Astrocyte (in vitro differentiated cells and primary cell): ENCODE data around the gene ARF3. TPM values are rescaled to one million over a fixed set of nuclear protein-coding genes. Genes with fewer than 3 reads are reported as not detected.

Experiments
- DNase-seq: peaks from one replicate; pipeline ENCODE4 v3.0.0-alpha.2; 2010; ENCODE audit warnings: low read depth
- FAIRE-seq: peaks from 2 replicates; lab custom pipeline; 2011; peaks lifted over from hg19 to GRCh38; lab: Jason Lieb, UNC
- H2AFZ ChIP-seq: 2 replicates; pipeline ENCODE4 v1.6.0; 2012; ENCODE audit warnings: low read depth, low read length, inconsistent platforms
- H3K27ac ChIP-seq: 2 replicates; pipeline ENCODE4 v1.5.1; 2011; ENCODE audit warnings: low read depth, low read length, inconsistent platforms
- H3K27me3 ChIP-seq: 2 replicates; pipeline ENCODE4 v1.6.0; 2011; ENCODE audit warnings: low read length, inconsistent platforms; ENCODE audit not compliant: insufficient read depth
- H3K36me3 ChIP-seq: 2 replicates; pipeline ENCODE4 v1.5.1; 2011; ENCODE audit warnings: low read length, inconsistent platforms; ENCODE audit not compliant: insufficient read depth
- H3K4me1 ChIP-seq: 2 replicates; pipeline ENCODE4 v1.5.1; 2011; ENCODE audit warnings: low read length, inconsistent platforms; ENCODE audit not compliant: insufficient read depth
- H3K4me2 ChIP-seq: 2 replicates; pipeline ENCODE4 v1.6.0; 2012; ENCODE audit warnings: low read length, inconsistent platforms
- H3K4me3 ChIP-seq: 2 replicates; pipeline ENCODE4 v1.5.1; 2011; ENCODE audit warnings: low read depth, mild to moderate bottlenecking, low read length, inconsistent platforms; ENCODE audit not compliant: insufficient read depth
- H3K79me2 ChIP-seq: 2 replicates; pipeline ENCODE4 v1.6.0; 2012; ENCODE audit warnings: mild to moderate bottlenecking, low read length, inconsistent platforms; ENCODE audit not compliant: insufficient read depth
- H3K9ac ChIP-seq: 2 replicates; pipeline ENCODE4 v1.6.0; 2012; ENCODE audit warnings: mild to moderate bottlenecking, low read length, inconsistent platforms
- H3K9me3 ChIP-seq: 2 replicates; pipeline ENCODE4 v1.5.1; 2012; ENCODE audit warnings: low read depth, mild to moderate bottlenecking, low read length, inconsistent platforms; ENCODE audit not compliant: insufficient read depth
- H4K20me1 ChIP-seq: 2 replicates; pipeline ENCODE4 v1.6.0; 2012; ENCODE audit warnings: low read length, inconsistent platforms; ENCODE audit not compliant: insufficient read depth
- H3K27ac Mint-ChIP-seq: one replicate; pipeline ENCODE4 v1.8.0; 2021; ENCODE audit warnings: mild to moderate bottlenecking, mixed read lengths; ENCODE audit not compliant: unreplicated experiment
- H3K27me3 Mint-ChIP-seq: one replicate; pipeline ENCODE4 v1.8.0; 2021; ENCODE audit warnings: low read depth, mixed read lengths; ENCODE audit not compliant: unreplicated experiment
- H3K36me3 Mint-ChIP-seq: one replicate; pipeline ENCODE4 v1.8.0; 2021; ENCODE audit warnings: low read depth, mixed read lengths; ENCODE audit not compliant: unreplicated experiment
- H3K4me1 Mint-ChIP-seq: one replicate; pipeline ENCODE4 v1.8.0; 2021; ENCODE audit warnings: low read depth, mixed read lengths; ENCODE audit not compliant: unreplicated experiment
- H3K4me3 Mint-ChIP-seq: one replicate; pipeline ENCODE4 v1.8.0; 2021; ENCODE audit warnings: mild to moderate bottlenecking, moderate library complexity, mixed read lengths; ENCODE audit not compliant: unreplicated experiment
- H3K9me3 Mint-ChIP-seq: one replicate; pipeline ENCODE4 v1.8.0; 2021; ENCODE audit warnings: mild to moderate bottlenecking, mixed read lengths; ENCODE audit not compliant: unreplicated experiment
- EZH2 ChIP-seq: IDR thresholded peaks from 2 replicates; pipeline ENCODE4 v1.6.1; 2012; ENCODE audit warnings: mild to moderate bottlenecking, low read length, inconsistent platforms; ENCODE audit not compliant: insufficient read depth
- total RNA-seq: library from RNA; stranded (reverse); gene quantifications from 2 replicates; pipeline ENCODE4 v1.2.1, GENCODE V29; 2021
- TF ChIP-seq, protein P1 (sequence below): IDR thresholded peaks from 2 replicates; pipeline ENCODE4 v1.5.1; 2011; ENCODE audit warnings: low read depth, mild to moderate bottlenecking, inconsistent platforms, low read length, moderate library complexity; ENCODE audit not compliant: insufficient read depth

Gene ARF3
- total RNA-seq, 1 donor from 2014 or later = 229 TPM

DNA sequence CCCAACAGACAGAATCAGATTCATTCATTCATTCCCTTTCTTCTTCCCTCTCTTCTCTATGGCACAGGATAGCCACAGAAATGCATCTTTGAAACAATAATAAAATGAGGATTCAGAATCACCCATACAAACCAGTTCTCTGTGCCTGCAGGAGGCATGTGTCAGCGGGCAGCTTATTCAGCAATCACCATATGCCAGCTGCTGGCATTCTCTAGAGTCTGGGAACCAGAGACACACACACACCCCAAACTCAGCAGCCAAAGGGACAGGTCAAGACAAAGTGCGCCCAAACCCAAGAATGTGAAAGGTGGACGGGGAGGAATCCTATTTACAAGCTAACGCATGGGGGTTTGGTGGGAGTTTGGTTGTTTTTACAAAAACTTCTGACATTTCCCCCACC is 14.1 kb downstream of the ARF3 start:
- H3K27me3 Mint-ChIP-seq = no peaks in the 10 kb centered on the region
- H3K36me3 ChIP-seq = peaks cover 24% of the 10 kb centered on the region
- H3K9me3 Mint-ChIP-seq = no peaks in the 10 kb centered on the region
- H3K4me1 ChIP-seq = no peaks in the 10 kb centered on the region
- H3K4me3 Mint-ChIP-seq = peak overlapping the region; percentile 61
- no peaks in the 10 kb centered on the region for H3K27me3 ChIP-seq
- H3K4me2 ChIP-seq = no peak overlapping the region
- no peak overlapping the region for H3K27ac Mint-ChIP-seq
- no peak overlapping the region for H3K9ac ChIP-seq
- peaks cover 32% of the 10 kb centered on the region for H3K4me1 Mint-ChIP-seq
- H2AFZ ChIP-seq = no peak overlapping the region
- H3K36me3 Mint-ChIP-seq = peaks cover 7% of the 10 kb centered on the region
- peaks cover 77% of the 10 kb centered on the region for H3K79me2 ChIP-seq
- FAIRE-seq = no peak
- peaks cover 83% of the 10 kb centered on the region for H4K20me1 ChIP-seq
- no peak overlapping the region for H3K4me3 ChIP-seq
- TF ChIP-seq EZH2 = no peak
- TF ChIP-seq, protein P1, sequence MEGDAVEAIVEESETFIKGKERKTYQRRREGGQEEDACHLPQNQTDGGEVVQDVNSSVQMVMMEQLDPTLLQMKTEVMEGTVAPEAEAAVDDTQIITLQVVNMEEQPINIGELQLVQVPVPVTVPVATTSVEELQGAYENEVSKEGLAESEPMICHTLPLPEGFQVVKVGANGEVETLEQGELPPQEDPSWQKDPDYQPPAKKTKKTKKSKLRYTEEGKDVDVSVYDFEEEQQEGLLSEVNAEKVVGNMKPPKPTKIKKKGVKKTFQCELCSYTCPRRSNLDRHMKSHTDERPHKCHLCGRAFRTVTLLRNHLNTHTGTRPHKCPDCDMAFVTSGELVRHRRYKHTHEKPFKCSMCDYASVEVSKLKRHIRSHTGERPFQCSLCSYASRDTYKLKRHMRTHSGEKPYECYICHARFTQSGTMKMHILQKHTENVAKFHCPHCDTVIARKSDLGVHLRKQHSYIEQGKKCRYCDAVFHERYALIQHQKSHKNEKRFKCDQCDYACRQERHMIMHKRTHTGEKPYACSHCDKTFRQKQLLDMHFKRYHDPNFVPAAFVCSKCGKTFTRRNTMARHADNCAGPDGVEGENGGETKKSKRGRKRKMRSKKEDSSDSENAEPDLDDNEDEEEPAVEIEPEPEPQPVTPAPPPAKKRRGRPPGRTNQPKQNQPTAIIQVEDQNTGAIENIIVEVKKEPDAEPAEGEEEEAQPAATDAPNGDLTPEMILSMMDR = no peak
- H3K27ac ChIP-seq = no peak overlapping the region
- DNase-seq = no peak
- no peaks in the 10 kb centered on the region for H3K9me3 ChIP-seq

DNA sequence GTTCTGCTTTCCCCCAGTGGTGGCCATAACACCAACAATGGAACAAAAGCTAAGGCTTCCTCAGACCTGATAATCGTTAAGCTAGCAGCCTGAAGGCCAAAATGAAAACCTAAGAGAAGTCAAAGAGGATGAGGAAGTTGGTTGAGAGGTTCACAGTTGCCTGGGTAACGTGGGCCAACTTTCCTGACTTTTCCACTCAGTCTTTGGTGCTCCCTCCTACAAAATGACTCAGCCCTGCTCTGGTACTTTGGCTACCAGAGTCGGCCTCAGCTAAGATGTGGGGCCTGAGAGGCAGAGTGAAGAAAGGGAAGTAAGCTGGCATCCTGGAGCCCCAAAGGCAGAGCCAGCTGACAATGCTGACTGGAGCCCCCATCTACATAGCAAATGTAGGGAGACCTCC is 17.1 kb downstream of the ARF3 start:
- no peak overlapping the region for H3K4me3 ChIP-seq
- H2AFZ ChIP-seq = no peak overlapping the region
- H4K20me1 ChIP-seq = peaks cover 88% of the 10 kb centered on the region
- H3K9ac ChIP-seq = no peak overlapping the region
- DNase-seq (no peak), FAIRE-seq (no peak)
- H3K9me3 Mint-ChIP-seq = no peaks in the 10 kb centered on the region
- no peak overlapping the region for H3K27ac Mint-ChIP-seq
- peaks cover 26% of the 10 kb centered on the region for H3K4me1 Mint-ChIP-seq
- TF ChIP-seq, protein P1 = no peak
- no peak for TF ChIP-seq EZH2
- no peaks in the 10 kb centered on the region for H3K9me3 ChIP-seq
- no peaks in the 10 kb centered on the region for H3K4me1 ChIP-seq
- H3K79me2 ChIP-seq = peaks cover 49% of the 10 kb centered on the region
- H3K4me2 ChIP-seq = no peak overlapping the region
- peaks cover 7% of the 10 kb centered on the region for H3K36me3 Mint-ChIP-seq
- H3K27ac ChIP-seq = no peak overlapping the region
- no peaks in the 10 kb centered on the region for H3K27me3 ChIP-seq
- no peaks in the 10 kb centered on the region for H3K27me3 Mint-ChIP-seq
- peaks cover 38% of the 10 kb centered on the region for H3K36me3 ChIP-seq
- H3K4me3 Mint-ChIP-seq = no peak overlapping the region

DNA sequence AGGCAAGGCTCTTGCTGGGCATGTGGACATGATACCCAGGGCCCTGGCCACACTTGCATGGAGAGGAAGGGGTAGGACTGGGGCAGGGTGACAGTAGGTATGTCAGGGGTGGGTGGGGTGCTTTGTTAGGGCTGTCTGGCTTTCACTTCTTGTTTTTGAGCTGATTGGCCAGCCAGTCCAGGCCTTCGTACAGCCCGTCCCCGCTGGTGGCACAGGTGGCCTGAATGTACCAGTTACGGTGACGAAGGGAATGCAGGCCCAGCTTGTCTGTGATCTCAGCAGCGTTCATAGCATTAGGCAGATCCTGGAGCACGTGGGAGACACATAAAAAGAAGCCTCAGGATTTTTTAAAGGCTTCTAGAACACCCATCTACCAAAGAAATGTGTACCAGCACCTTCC is 18.5 kb downstream of the ARF3 start:
- peak overlapping the region; percentile 12 for H3K27ac Mint-ChIP-seq
- H3K36me3 Mint-ChIP-seq = peaks cover 18% of the 10 kb centered on the region
- no peak overlapping the region for H3K4me2 ChIP-seq
- FAIRE-seq = no peak
- peaks cover 41% of the 10 kb centered on the region for H3K36me3 ChIP-seq
- no peaks in the 10 kb centered on the region for H3K4me1 ChIP-seq
- H3K9ac ChIP-seq = no peak overlapping the region
- peaks cover 44% of the 10 kb centered on the region for H3K79me2 ChIP-seq
- H3K4me1 Mint-ChIP-seq = peaks cover 26% of the 10 kb centered on the region
- no peaks in the 10 kb centered on the region for H3K27me3 ChIP-seq
- H3K4me3 ChIP-seq = no peak overlapping the region
- no peak overlapping the region for H2AFZ ChIP-seq
- H3K27ac ChIP-seq = no peak overlapping the region
- H3K9me3 Mint-ChIP-seq = no peaks in the 10 kb centered on the region
- no peak for DNase-seq
- H3K9me3 ChIP-seq = no peaks in the 10 kb centered on the region
- TF ChIP-seq, protein P1 = no peak
- no peaks in the 10 kb centered on the region for H3K27me3 Mint-ChIP-seq
- H4K20me1 ChIP-seq = peaks cover 90% of the 10 kb centered on the region
- no peak overlapping the region for H3K4me3 Mint-ChIP-seq
